ENCODE results near the gene NSRP1.

GRCh38 chr17:30212750-30213149, 96.1 kb downstream of the NSRP1 start:
- TF ChIP-seq REST (IDR thresholded peaks at IDR 0.05; ENCODE audit: borderline replicate concordance) (no peak), EP300 (conservative IDR thresholded peaks at IDR 0.05; ENCODE audit: poor library complexity, severe bottlenecking) (no peak), RAD21 (conservative IDR thresholded peaks at IDR 0.05) (no peak), CTCF (IDR thresholded peaks at IDR 0.05; ENCODE audit: poor library complexity, severe bottlenecking) (no peak), EZH2 (IDR thresholded peaks at IDR 0.05; ENCODE audit: borderline replicate concordance, insufficient read depth, low read length, poor library complexity, severe bottlenecking) (no peak), POLR2AphosphoS5 (IDR thresholded peaks at IDR 0.05) (no peak)

All from neural cell (in vitro differentiated cells).